HCT116 (cell line): Measurements from ENCODE around the gene DBF4. TPM values are rescaled to one million over a fixed set of nuclear protein-coding genes. Genes with fewer than 3 reads are reported as not detected.

ENCODE experiments used
- ATAC-seq: fragments of 200-7000 bp; cut with Tn5 transposase; 2 replicates; pipeline ENCODE4 v1.9.1; 2020; ENCODE audit warnings: mild to moderate bottlenecking, moderate library complexity
- BruUV-seq: library from RNA; stranded (reverse); fragments of 400-500 nt; replicated peaks from 2 replicates; lab custom pipeline; 2021; lab: Mats Ljungman, UMichigan
- CTCF ChIA-PET: fragments of 300-600 bp; sonication (Branson Sonifier 250); formaldehyde crosslinking; loops from one replicate; lab custom pipeline; 2021; ENCODE audit warnings: antibody characterized with exemption; lab: Charles Lee
- POLR2A ChIA-PET: fragments of 300-600, 350-600 bp; sonication (Branson Sonifier 250); formaldehyde crosslinking; loops from one replicate; lab custom pipeline; 2021; ENCODE audit warnings: antibody characterized with exemption; lab: Charles Lee
- RAD21 ChIA-PET, 2 experiments: fragments of 300-600 bp; sonication (Branson Sonifier 250); formaldehyde crosslinking; loops; one replicate each; lab custom pipeline; 2023; ENCODE audit warnings: low total read pairs in 2 of 2; ENCODE audit not compliant: uncharacterized antibody in 2 of 2, unreplicated experiment in 2 of 2, low non-redundant PET in 1 of 2; lab: Charles Lee
- DNase-seq: peaks from one replicate; pipeline ENCODE4 v3.0.0-alpha.2; 2010; ENCODE audit warnings: low read depth, low spot score
- H2AFZ ChIP-seq: fragments of 200-600 bp; shearing (Covaris generic), sonication (generic); 2 replicates; pipeline ENCODE4 v1.6.1; 2017; ENCODE audit warnings: low read depth, mixed run types, mixed read lengths, antibody characterized with exemption, low read length; ENCODE audit not compliant: poor library complexity, severe bottlenecking
- H3K27ac ChIP-seq: 2 replicates; pipeline ENCODE4 v1.5.1; 2012; ENCODE audit warnings: low read depth, low read length
- H3K27me3 ChIP-seq: fragments of 200-600 bp; sonication (generic); 2 replicates; pipeline ENCODE4 v1.6.1; 2016; ENCODE audit warnings: mixed run types, low read length, mixed read lengths; ENCODE audit not compliant: insufficient read depth
- H3K36me3 ChIP-seq, 2 experiments: fragments of 200-500 bp in 1 of 2; fragments of 200-600 bp in 1 of 2; sonication (Bioruptor generic) in 1 of 2; sonication (generic) in 1 of 2; 2 replicates each; pipeline versions ENCODE4 v1.5.1 to v1.6.1; 2014 to 2016; ENCODE audit warnings: low read length in 2 of 2, inconsistent platforms in 1 of 2, mixed read lengths in 1 of 2, mixed run types in 1 of 2; ENCODE audit not compliant: insufficient read depth in 2 of 2, control insufficient read depth in 1 of 2
- H3K4me1 ChIP-seq, 2 experiments: fragments of 200-600 bp in 1 of 2; sonication (generic) in 1 of 2; 2 replicates each; pipeline versions ENCODE4 v1.5.1 to v1.6.1; 2012 to 2017; ENCODE audit warnings: low read length in 2 of 2, inconsistent platforms in 1 of 2, mild to moderate bottlenecking in 1 of 2, mixed read lengths in 1 of 2, mixed run types in 1 of 2, moderate library complexity in 1 of 2; ENCODE audit not compliant: insufficient read depth in 2 of 2, control insufficient read depth in 1 of 2
- H3K4me2 ChIP-seq: fragments of 200-600 bp; sonication (generic); 2 replicates; pipeline ENCODE4 v1.6.1; 2017; ENCODE audit warnings: mixed run types, low read length, mixed read lengths
- H3K4me3 ChIP-seq, 2 experiments: fragments of 200-600 bp in 1 of 2; sonication (generic) in 1 of 2; replicated peaks in 1 of 2; 2 replicates each; pipeline ENCODE4 v1.5.1; 2011 to 2016; ENCODE audit warnings: low read length in 2 of 2, control low read depth in 1 of 2, low read depth in 1 of 2, mild to moderate bottlenecking in 1 of 2, mixed read lengths in 1 of 2, mixed run types in 1 of 2
- H3K79me2 ChIP-seq: fragments of 200-600 bp; sonication (generic); 2 replicates; pipeline ENCODE4 v1.6.1; 2017; ENCODE audit warnings: mild to moderate bottlenecking, mixed run types, low read length, moderate library complexity, mixed read lengths; ENCODE audit not compliant: insufficient read depth
- H3K9ac ChIP-seq: fragments of 200-600 bp; sonication (generic); 2 replicates; pipeline ENCODE4 v1.6.1; 2016; ENCODE audit warnings: low read length, mixed read lengths
- H3K9me2 ChIP-seq: fragments of 200-600 bp; sonication (generic), shearing (Covaris generic); 2 replicates; pipeline ENCODE4 v1.6.1; 2017; ENCODE audit warnings: mixed run types, mild to moderate bottlenecking, moderate library complexity; ENCODE audit not compliant: insufficient read depth
- H3K9me3 ChIP-seq, 2 experiments: fragments of 200-500 bp in 1 of 2; fragments of 200-600 bp in 1 of 2; sonication (Bioruptor generic) in 1 of 2; sonication (generic) in 1 of 2; 2 replicates each; pipeline ENCODE4 v1.6.1; 2014 to 2017; ENCODE audit warnings: low read length in 2 of 2, mixed read lengths in 2 of 2, inconsistent platforms in 1 of 2, low read depth in 1 of 2, mild to moderate bottlenecking in 1 of 2, mixed run types in 1 of 2, moderate library complexity in 1 of 2; ENCODE audit not compliant: control insufficient read depth in 1 of 2, insufficient read depth in 1 of 2
- H4K20me1 ChIP-seq: fragments of 200-600 bp; sonication (generic), shearing (Covaris generic); 2 replicates; pipeline ENCODE4 v1.6.1; 2017; ENCODE audit warnings: mixed run types, mild to moderate bottlenecking, moderate library complexity; ENCODE audit not compliant: insufficient read depth
- CBX3 ChIP-seq: IDR thresholded peaks from 2 replicates; pipeline ENCODE4 v1.6.1; 2012; ENCODE audit warnings: low read depth
- EGR1 ChIP-seq: IDR thresholded peaks from 2 replicates; pipeline ENCODE4 v1.6.1; 2012; ENCODE audit warnings: low read depth
- FOSL1 ChIP-seq: IDR thresholded peaks from 2 replicates; pipeline ENCODE4 v1.6.1; 2012; ENCODE audit warnings: low read depth
- POLR2AphosphoS5 ChIP-seq: IDR thresholded peaks from 2 replicates; pipeline ENCODE4 v1.6.1; 2011; ENCODE audit warnings: mild to moderate bottlenecking, low read depth, low read length, moderate library complexity
- SP1 ChIP-seq: IDR thresholded peaks from 2 replicates; pipeline ENCODE4 v1.6.1; 2012; ENCODE audit warnings: low read depth
- TCF7L2 ChIP-seq: IDR thresholded peaks from 2 replicates; pipeline ENCODE4 v1.7.0; 2011; ENCODE audit warnings: borderline replicate concordance, inconsistent platforms; ENCODE audit not compliant: insufficient read depth, insufficient read length; ENCODE audit errors: extremely low read depth
- YY1 ChIP-seq: IDR thresholded peaks from 2 replicates; pipeline ENCODE4 v1.6.1; 2011; ENCODE audit warnings: low read length, low read depth, moderate library complexity, mild to moderate bottlenecking; ENCODE audit not compliant: insufficient replicate concordance; ENCODE audit errors: extremely low read depth
- intact Hi-C: fragments of 100-400 bp; cut with micrococcal nuclease; formaldehyde crosslinking; loops from 2 replicates; pipeline ENCODE4 v1.10.0; 2022
- total RNA-seq: library from RNA; stranded (reverse); gene quantifications from one replicate; pipeline ENCODE4 v1.2.1, GENCODE V29; 2021; ENCODE audit not compliant: unreplicated experiment

DBF4 gene
- total RNA-seq, 1 experiment from 2014 or later, result 62.2 TPM

GRCh38 chr7:87875151-87876039, 898 bp upstream of the DBF4 start:
- Histone ChIP-seq H3K9me3 (no peaks in the 10 kb centered on the region), H3K4me1 (peaks cover 3 to 18% of the 10 kb centered on the region in 2 experiments; a peak in 3 of 4 replicates), H4K20me1 (no peaks in the 10 kb centered on the region), H3K27me3 (no peaks in the 10 kb centered on the region), H2AFZ (no peak overlapping the region)
- no peak for DNase-seq
- RAD21 ChIA-PET, result no interaction called here
- CTCF ChIA-PET, result no interaction called here
- TF ChIP-seq POLR2AphosphoS5 (no peak), TCF7L2 (no peak), FOSL1 (no peak), YY1 (no peak)
- TF ChIP-seq, all 23 proteins: peak for 0
- BruUV-seq, result TSS peak; percentile 63
- peak overlapping the region; percentile 96 for H3K27ac ChIP-seq
- peaks cover 2 to 16% of the 10 kb centered on the region in 2 experiments; a peak in 3 of 4 replicates for H3K36me3 ChIP-seq
- H3K9ac ChIP-seq, result peak overlapping the region; percentile 88
- ATAC-seq, result peak; percentile 13
- POLR2A ChIA-PET, result no interaction called here
- peaks cover 93% of the 10 kb centered on the region for H3K79me2 ChIP-seq
- peak overlapping the region; percentile 85 for H3K4me2 ChIP-seq
- H3K4me3 ChIP-seq, result peak overlapping the region; percentile 75 to 80
- intact Hi-C loops, result loop anchor here (2.0 kb wide), 1 partner anchor 59 kb away; the partner anchor contains the start of gene ADAM22
- no peaks in the 10 kb centered on the region for H3K9me2 ChIP-seq

- Histone ChIP-seq H3K27me3 (no peaks in the 10 kb centered on the region), H3K9me3 (no peaks in the 10 kb centered on the region), H3K9ac (peak overlapping the region; percentile 88), H3K4me2 (peak overlapping the region; percentile 85), H4K20me1 (peaks cover 3% of the 10 kb centered on the region; the same call in 1 of the 2 replicates), H3K9me2 (no peaks in the 10 kb centered on the region), H3K79me2 (peaks cover 93% of the 10 kb centered on the region), H2AFZ (peak overlapping the region; percentile 11), H3K36me3 (peaks cover 2 to 26% of the 10 kb centered on the region in 2 experiments; a peak in 3 of 4 replicates), H3K4me1 (peaks cover 3 to 18% of the 10 kb centered on the region in 2 experiments; a peak in 3 of 4 replicates), H3K4me3 (peak overlapping the region; percentile 75 to 80), H3K27ac (peak overlapping the region; percentile 96)
- DNase-seq (no peak), ATAC-seq (peak; percentile 6; the same call in 1 of the 2 replicates)
- TF ChIP-seq EGR1, result peak; percentile 7; the same call in 1 of the 2 replicates
- peak; percentile 11; the same call in 1 of the 2 replicates for TF ChIP-seq CBX3
- no peak for TF ChIP-seq SP1
- intact Hi-C loops, result no loop called here
- CTCF ChIA-PET, result no interaction called here
- BruUV-seq, result TSS peak; percentile 54
- RAD21 ChIA-PET, result no interaction called here
- POLR2A ChIA-PET, result no interaction called here
Observed at GRCh38 chr7:87876869-87877234, 559 bp downstream of the DBF4 start.
